H9 (cell line): ENCODE data around the gene S100A6. TPM values are rescaled to one million over a fixed set of nuclear protein-coding genes. Genes with fewer than 3 reads are reported as not detected.

Experiments
- DNase-seq: peaks from one replicate; pipeline ENCODE4 v3.0.0-alpha.2; 2017
- H2AFZ ChIP-seq: one replicate; pipeline ENCODE4 v1.6.1; 2013; ENCODE audit warnings: mild to moderate bottlenecking, low read length, control low read depth, moderate library complexity
- H2AK5ac ChIP-seq: 2 replicates; pipeline ENCODE4 v1.6.1; 2013; ENCODE audit warnings: low read length, control low read depth, mixed read lengths; ENCODE audit not compliant: insufficient read length
- H2BK120ac ChIP-seq: one replicate; pipeline ENCODE4 v1.6.1; 2013; ENCODE audit warnings: low read depth, mild to moderate bottlenecking, low read length, control low read depth, inconsistent platforms; ENCODE audit not compliant: poor library complexity, severe bottlenecking
- H2BK12ac ChIP-seq: 2 replicates; pipeline ENCODE4 v1.6.1; 2013; ENCODE audit warnings: low read length, control low read depth, mixed read lengths, low read depth; ENCODE audit not compliant: insufficient read length
- H2BK15ac ChIP-seq: 2 replicates; pipeline ENCODE4 v1.6.1; 2013; ENCODE audit warnings: low read depth, low read length, control low read depth
- H2BK20ac ChIP-seq: one replicate; pipeline ENCODE4 v1.6.1; 2013; ENCODE audit warnings: low read depth, mild to moderate bottlenecking, low read length, control low read depth, inconsistent platforms; ENCODE audit not compliant: poor library complexity, severe bottlenecking
- H2BK5ac ChIP-seq: 2 replicates; pipeline ENCODE4 v1.6.1; 2013; ENCODE audit warnings: low read length, control low read depth, mixed read lengths; ENCODE audit not compliant: insufficient read length
- H3K14ac ChIP-seq: 2 replicates; pipeline ENCODE4 v1.6.1; 2013; ENCODE audit warnings: low read length, control low read depth; ENCODE audit not compliant: insufficient read depth
- H3K18ac ChIP-seq: 2 replicates; pipeline ENCODE4 v1.6.1; 2013; ENCODE audit warnings: low read depth, mild to moderate bottlenecking, mixed read lengths, low read length, control low read depth; ENCODE audit not compliant: insufficient read length
- H3K23ac ChIP-seq: 2 replicates; pipeline ENCODE4 v1.6.1; 2013; ENCODE audit warnings: low read length, control low read depth, mixed read lengths, low read depth; ENCODE audit not compliant: insufficient read length
- H3K23me2 ChIP-seq: 2 replicates; pipeline ENCODE4 v1.6.1; 2013; ENCODE audit warnings: low read depth, mild to moderate bottlenecking, mixed read lengths, low read length, control low read depth; ENCODE audit not compliant: insufficient read length, poor library complexity, severe bottlenecking
- H3K27ac ChIP-seq: 2 replicates; pipeline ENCODE4 v1.5.1; 2013; ENCODE audit warnings: low read length, control low read depth, mixed read lengths, low read depth; ENCODE audit not compliant: insufficient read length
- H3K27me3 ChIP-seq: 2 replicates; pipeline ENCODE4 v1.6.1; 2013; ENCODE audit warnings: low read length, control low read depth, inconsistent platforms; ENCODE audit not compliant: insufficient read depth
- H3K4ac ChIP-seq: 2 replicates; pipeline ENCODE4 v1.6.1; 2013; ENCODE audit warnings: low read depth, mild to moderate bottlenecking, control low read depth, inconsistent platforms, low read length, moderate library complexity
- H3K4me1 ChIP-seq: 2 replicates; pipeline ENCODE4 v1.6.1; 2013; ENCODE audit warnings: low read length, control low read depth, inconsistent platforms; ENCODE audit not compliant: insufficient read depth
- H3K4me2 ChIP-seq: 2 replicates; pipeline ENCODE4 v1.6.1; 2013; ENCODE audit warnings: low read length, control low read depth, mixed read lengths; ENCODE audit not compliant: insufficient read length, insufficient read depth
- H3K56ac ChIP-seq: 2 replicates; pipeline ENCODE4 v1.6.1; 2013; ENCODE audit warnings: low read depth, mild to moderate bottlenecking, mixed read lengths, low read length, control low read depth; ENCODE audit not compliant: insufficient read length
- H3K79me1 ChIP-seq: 2 replicates; pipeline ENCODE4 v1.6.1; 2013; ENCODE audit warnings: low read depth, mild to moderate bottlenecking, moderate library complexity, low read length, control low read depth, inconsistent platforms; ENCODE audit not compliant: insufficient read depth, poor library complexity, severe bottlenecking
- H3K79me2 ChIP-seq: 2 replicates; pipeline ENCODE4 v1.6.1; 2013; ENCODE audit warnings: low read length, control low read depth, inconsistent platforms; ENCODE audit not compliant: insufficient read depth
- H3K9ac ChIP-seq: 2 replicates; pipeline ENCODE4 v1.6.1; 2013; ENCODE audit warnings: low read length, control low read depth, mixed read lengths; ENCODE audit not compliant: insufficient read length; ENCODE audit errors: extremely low read depth
- H3K9me3 ChIP-seq: one replicate; pipeline ENCODE4 v1.6.1; 2013; ENCODE audit warnings: low read depth, low read length, inconsistent platforms; ENCODE audit not compliant: control insufficient read depth
- H3T11ph ChIP-seq: one replicate; pipeline ENCODE4 v1.6.1; 2013; ENCODE audit warnings: mild to moderate bottlenecking, low read length, control low read depth, inconsistent platforms
- H4K20me1 ChIP-seq: one replicate; pipeline ENCODE4 v1.6.1; 2013; ENCODE audit not compliant: control insufficient read depth, insufficient read length, insufficient read depth
- H4K5ac ChIP-seq: 2 replicates; pipeline ENCODE4 v1.6.1; 2013; ENCODE audit warnings: low read depth, mild to moderate bottlenecking, mixed read lengths, low read length, control low read depth; ENCODE audit not compliant: insufficient read length
- H4K8ac ChIP-seq: replicated peaks from 2 replicates; pipeline ENCODE4 v1.6.1; 2013; ENCODE audit warnings: low read length, control low read depth, mixed read lengths, low read depth; ENCODE audit not compliant: insufficient read length
- H4K91ac ChIP-seq: 2 replicates; pipeline ENCODE4 v1.6.1; 2013; ENCODE audit warnings: low read depth, mild to moderate bottlenecking, moderate library complexity, mixed read lengths, low read length, control low read depth; ENCODE audit not compliant: insufficient read length
- H3K27ac Mint-ChIP-seq, 3 experiments: 2 replicates in 2 of 3; 3 replicates in 1 of 3; pipeline ENCODE4 v1.8.0; 2020 to 2021; ENCODE audit warnings: mixed read lengths in 3 of 3, mild to moderate bottlenecking in 1 of 3, moderate library complexity in 1 of 3
- H3K27me3 Mint-ChIP-seq: 2 replicates; pipeline ENCODE4 v1.8.0; 2021; ENCODE audit warnings: low read depth, mild to moderate bottlenecking, moderate library complexity, mixed read lengths
- H3K36me3 Mint-ChIP-seq, 3 experiments: 2 replicates in 2 of 3; 3 replicates in 1 of 3; pipeline ENCODE4 v1.8.0; 2020 to 2021; ENCODE audit warnings: low read depth in 3 of 3, mixed read lengths in 3 of 3; ENCODE audit not compliant: insufficient read depth in 1 of 3
- H3K4me1 Mint-ChIP-seq, 2 experiments: 2 replicates each; pipeline ENCODE4 v1.8.0; 2020; ENCODE audit warnings: mixed read lengths in 2 of 2
- H3K4me3 Mint-ChIP-seq, 2 experiments: 2 replicates in 1 of 2; 3 replicates in 1 of 2; pipeline ENCODE4 v1.8.0; 2020 to 2021; ENCODE audit warnings: mild to moderate bottlenecking in 2 of 2, mixed read lengths in 2 of 2, moderate library complexity in 1 of 2
- H3K9me3 Mint-ChIP-seq, 2 experiments: 2 replicates in 1 of 2; 3 replicates in 1 of 2; pipeline ENCODE4 v1.8.0; 2020; ENCODE audit warnings: mild to moderate bottlenecking in 2 of 2, mixed read lengths in 2 of 2, moderate library complexity in 1 of 2
- CTCF ChIP-seq: fragments of 200-600 bp; sonication (generic); conservative IDR thresholded peaks from 3 replicates; pipeline ENCODE4 v1.8.0; 2021; ENCODE audit warnings: antibody characterized with exemption, mild to moderate bottlenecking
- WGBS: extraction: QIAGEN DNeasy Blood & Tissue Kit; methylation state at CpG from one replicate; pipeline ENCODE4 v1.1.7; 2013; ENCODE audit warnings: missing lambda C conversion rate, low lambda C conversion rate, mixed read lengths; ENCODE audit not compliant: insufficient read length; ENCODE audit errors: extremely low coverage; 5-methylcytosine and 5-hydroxymethylcytosine counted together
- total RNA-seq: library from RNA; stranded (reverse); gene quantifications from 2 replicates; pipeline ENCODE4 v1.2.1, GENCODE V29; 2021

Gene S100A6
- total RNA-seq, 1 experiment from 2014 or later = not detected

GRCh38 chr1:153572569-153573015, 36.8 kb upstream of the S100A6 start:
- H3K27ac ChIP-seq = no peak overlapping the region
- Mint-ChIP-seq H3K4me1 (peaks cover 18% of the 10 kb centered on the region in 2 experiments), H3K4me3 (no peak overlapping the region), H3K27ac (peak overlapping the region in 1 of 3 experiments; percentile 55; a peak in 1 of 7 replicates), H3K36me3 (peaks cover 0 to 6% (median 0%) of the 10 kb centered on the region in 3 experiments; a peak in 2 of 7 replicates), H3K9me3 (peaks cover 12 to 15% of the 10 kb centered on the region in 2 experiments; a peak in 4 of 5 replicates), H3K27me3 (peaks cover 13% of the 10 kb centered on the region)
- no peak overlapping the region for H2BK15ac ChIP-seq
- no peak overlapping the region for H4K5ac ChIP-seq
- H3K27me3 ChIP-seq = no peaks in the 10 kb centered on the region
- H2AFZ ChIP-seq = no peak overlapping the region
- no peak overlapping the region for H4K91ac ChIP-seq
- no peak overlapping the region for H2AK5ac ChIP-seq
- H2BK20ac ChIP-seq = no peak overlapping the region
- H3K23ac ChIP-seq = no peak overlapping the region
- peak; percentile 81 for DNase-seq
- TF ChIP-seq CTCF = peak; percentile 83
- no peaks in the 10 kb centered on the region for H3K23me2 ChIP-seq
- no peaks in the 10 kb centered on the region; the same call in 1 of the 2 replicates for H3K4me1 ChIP-seq
- H2BK12ac ChIP-seq = no peak overlapping the region
- H4K20me1 ChIP-seq = peaks cover 3% of the 10 kb centered on the region
- no peaks in the 10 kb centered on the region for H3K9me3 ChIP-seq
- no peaks in the 10 kb centered on the region for H3K79me2 ChIP-seq
- H3K56ac ChIP-seq = no peak overlapping the region
- H3K14ac ChIP-seq = no peak overlapping the region
- no peak overlapping the region for H3K4me2 ChIP-seq
- H3K79me1 ChIP-seq = no peaks in the 10 kb centered on the region
- H2BK5ac ChIP-seq = no peak overlapping the region
- no peak overlapping the region for H3K18ac ChIP-seq
- no peak overlapping the region for H4K8ac ChIP-seq
- no peak overlapping the region for H3K9ac ChIP-seq
- no peak overlapping the region for H2BK120ac ChIP-seq
- no peak overlapping the region for H3K4ac ChIP-seq
- no CpG with 5 or more reads among the region's 3 CpGs for WGBS
- H3T11ph ChIP-seq = no peak overlapping the region
